ENCODE measurements around the gene ZNHIT1. TPM values are rescaled to one million over a fixed set of nuclear protein-coding genes. Genes with fewer than 3 reads are reported as not detected.

ZNHIT1 gene
- total RNA-seq, 1 experiment from 2014 or later = 69.7 TPM

- Histone ChIP-seq H3K4me1 (ENCODE audit: control insufficient read depth, insufficient read depth, low read length) (peaks cover 6% of the 10 kb centered on the region; the same call in 1 of the 2 replicates), H3K9me3 (ENCODE audit: control insufficient read depth, insufficient read depth, low read depth, low read length) (no peaks in the 10 kb centered on the region), H3K27me3 (ENCODE audit: control insufficient read depth, insufficient read depth, low read length) (no peaks in the 10 kb centered on the region), H3K27ac (ENCODE audit: low read length) (no peak overlapping the region), H3K4me3 (ENCODE audit: low read depth in 2 of 2, low read length in 2 of 2) (no peak overlapping the region), H3K36me3 (ENCODE audit: control insufficient read depth, insufficient read depth, low read length) (no peaks in the 10 kb centered on the region)
- ChIA-PET POLR2A (no interaction called here), CTCF (no interaction called here)
- DNase-seq (ENCODE audit: low read depth, low spot score) (no peak), ATAC-seq (no peak)
- BruUV-seq (replicated peaks) = no TSS peak
- intact Hi-C loops (cut with micrococcal nuclease; ENCODE audit: unreplicated experiment) = no loop called here
- TF ChIP-seq CTCF (IDR thresholded peaks at IDR 0.05) = no peak
- no peak for TF ChIP-seq POLR2AphosphoS5 (IDR thresholded peaks at IDR 0.05; ENCODE audit: low read depth, low read length)
- TF ChIP-seq REST (IDR thresholded peaks at IDR 0.05; ENCODE audit: insufficient read depth in 1 of 2, low read depth in 2 of 2, low read length in 1 of 2) = no peak
- no peak for TF ChIP-seq SIN3A (IDR thresholded peaks at IDR 0.05; ENCODE audit: borderline replicate concordance, insufficient read depth, low read depth, low read length)
- TF ChIP-seq TCF7L2 (IDR thresholded peaks at IDR 0.05; ENCODE audit: low read depth, low read length) = no peak
- in situ Hi-C loops (cut with HindIII; ENCODE audit: low pct_unique_long_range_greater_than_20kb, low sequenced_read_pairs) = no loop called here
Measured at GRCh38 chr7:101234636-101235035, 16.7 kb downstream of the ZNHIT1 start.

GRCh38 chr7:101235050-101235449 is 17.1 kb downstream of the ZNHIT1 start:
- ATAC-seq (no peak), DNase-seq (ENCODE audit: low read depth, low spot score) (no peak)
- intact Hi-C loops (cut with micrococcal nuclease; ENCODE audit: unreplicated experiment) = no loop called here
- POLR2A ChIA-PET = no interaction called here
- H3K27ac ChIP-seq (ENCODE audit: low read length) = no peak overlapping the region
- CTCF ChIA-PET = no interaction called here
- in situ Hi-C loops (cut with HindIII; ENCODE audit: low pct_unique_long_range_greater_than_20kb, low sequenced_read_pairs) = no loop called here
- no peaks in the 10 kb centered on the region for H3K9me3 ChIP-seq (ENCODE audit: control insufficient read depth, insufficient read depth, low read depth, low read length)
- peaks cover 6% of the 10 kb centered on the region; the same call in 1 of the 2 replicates for H3K4me1 ChIP-seq (ENCODE audit: control insufficient read depth, insufficient read depth, low read length)
- no peak for TF ChIP-seq TCF7L2 (IDR thresholded peaks at IDR 0.05; ENCODE audit: low read depth, low read length)
- no peak for TF ChIP-seq CTCF (IDR thresholded peaks at IDR 0.05)
- no peak for TF ChIP-seq POLR2AphosphoS5 (IDR thresholded peaks at IDR 0.05; ENCODE audit: low read depth, low read length)
- no peak for TF ChIP-seq REST (IDR thresholded peaks at IDR 0.05; ENCODE audit: insufficient read depth in 1 of 2, low read depth in 2 of 2, low read length in 1 of 2)
- TF ChIP-seq SIN3A (IDR thresholded peaks at IDR 0.05; ENCODE audit: borderline replicate concordance, insufficient read depth, low read depth, low read length) = no peak
- no TSS peak for BruUV-seq (replicated peaks)
- no peaks in the 10 kb centered on the region for H3K27me3 ChIP-seq (ENCODE audit: control insufficient read depth, insufficient read depth, low read length)
- no peaks in the 10 kb centered on the region for H3K36me3 ChIP-seq (ENCODE audit: control insufficient read depth, insufficient read depth, low read length)
- no peak overlapping the region for H3K4me3 ChIP-seq (ENCODE audit: low read depth in 2 of 2, low read length in 2 of 2)
